Stimulated activated naive CD4-positive, alpha-beta T cell (primary cell): ENCODE data around the gene GBA2.
A peak's percentile ranks its signal among the peaks of the same experiment; 100 is the strongest.

Experiments used
- DNase-seq, 6 experiments: peaks; one replicate each; lab custom pipeline; 2025; lab: John Stamatoyannopoulos, UW

Gene GBA2

DNA sequence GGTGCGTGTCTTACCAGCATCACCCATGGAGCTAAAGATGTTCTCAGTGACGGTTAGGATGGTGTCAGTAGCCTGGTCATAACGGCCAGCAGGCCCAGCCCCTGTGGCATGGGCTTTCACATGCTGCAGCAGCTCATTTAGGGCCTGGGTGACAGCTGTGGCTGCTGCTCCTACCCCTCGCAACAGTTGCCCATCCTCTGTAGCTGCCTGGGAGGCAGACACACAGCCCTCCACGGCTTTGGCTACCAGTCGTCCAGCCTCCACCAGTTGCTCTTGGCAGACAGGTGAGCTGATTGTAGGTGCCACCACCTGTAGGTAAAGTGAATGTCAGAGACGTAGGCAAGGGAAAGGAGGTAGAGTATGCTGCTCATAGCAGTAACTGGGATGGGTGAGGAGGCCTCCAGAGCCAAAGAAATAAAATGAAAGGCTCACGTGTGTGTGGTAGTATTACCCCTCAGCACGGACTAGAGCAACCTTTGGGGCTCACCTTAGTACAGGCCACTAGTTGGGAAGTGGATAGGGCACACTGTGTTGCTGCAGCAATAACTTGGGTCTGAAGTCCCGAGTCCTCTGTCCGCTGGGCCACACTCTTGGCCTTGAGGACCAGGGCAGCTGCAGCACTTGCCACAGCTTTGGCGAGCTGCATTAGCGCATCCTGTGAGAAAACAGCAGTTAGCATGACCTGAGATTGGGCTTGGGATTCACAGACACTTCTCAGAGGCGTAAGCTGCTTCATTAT lies 31.7 kb downstream of the GBA2 start:
- DNase-seq: no peak

DNA sequence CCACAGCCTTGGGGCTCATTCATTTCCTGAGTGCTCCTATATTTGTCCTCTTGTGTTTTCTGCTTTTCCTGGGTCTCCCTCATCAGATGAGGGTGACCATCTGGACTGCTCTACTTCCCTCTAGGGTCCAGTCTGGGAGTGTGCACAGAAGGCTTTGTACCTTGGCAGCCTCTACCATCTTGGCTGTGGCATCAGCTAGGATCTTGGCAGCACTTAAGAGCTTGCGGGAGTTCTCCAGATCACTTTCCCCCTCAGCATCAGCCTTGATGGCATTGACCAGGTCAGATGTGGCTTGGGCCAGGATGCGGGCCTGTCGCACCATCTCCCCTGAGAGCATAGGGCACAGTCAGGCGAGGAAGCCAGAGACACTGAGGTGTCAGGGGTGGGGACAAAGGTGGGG lies 32.8 kb downstream of the GBA2 start:
- DNase-seq: no peak

DNA sequence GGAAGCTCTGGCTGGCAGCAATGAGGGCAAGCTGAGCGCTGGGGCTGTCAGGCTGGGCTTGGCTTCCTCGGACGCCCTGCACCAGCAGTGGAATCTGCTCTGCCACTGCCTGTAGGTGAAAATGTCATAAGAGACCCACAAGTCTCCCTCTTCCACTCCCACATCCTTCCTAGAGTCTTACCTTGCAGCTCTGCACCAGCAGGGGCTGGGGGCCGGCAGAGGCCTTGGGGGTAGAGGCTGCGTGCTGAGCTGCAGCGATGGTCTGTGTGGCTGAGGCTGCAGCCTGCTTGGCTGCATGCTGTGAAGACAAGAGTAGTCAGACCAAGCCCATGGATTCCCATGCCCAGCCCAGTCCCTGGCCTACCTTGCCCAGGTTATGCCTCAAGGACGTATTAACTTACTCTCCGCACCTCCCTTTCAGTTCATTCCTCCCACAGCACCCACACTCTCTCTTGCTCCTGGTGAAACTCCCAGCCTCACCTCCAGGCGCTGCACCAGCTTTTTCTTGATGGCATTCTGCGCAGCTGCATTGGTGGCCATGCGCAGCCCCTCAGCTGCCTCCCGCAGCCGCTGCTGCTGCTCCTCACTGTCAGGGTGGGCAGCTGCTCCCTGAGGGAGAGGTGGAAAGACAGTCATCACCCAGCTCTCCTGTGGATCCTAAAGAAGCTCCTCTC lies 34.3 kb downstream of the GBA2 start:
- no peak for DNase-seq

DNA sequence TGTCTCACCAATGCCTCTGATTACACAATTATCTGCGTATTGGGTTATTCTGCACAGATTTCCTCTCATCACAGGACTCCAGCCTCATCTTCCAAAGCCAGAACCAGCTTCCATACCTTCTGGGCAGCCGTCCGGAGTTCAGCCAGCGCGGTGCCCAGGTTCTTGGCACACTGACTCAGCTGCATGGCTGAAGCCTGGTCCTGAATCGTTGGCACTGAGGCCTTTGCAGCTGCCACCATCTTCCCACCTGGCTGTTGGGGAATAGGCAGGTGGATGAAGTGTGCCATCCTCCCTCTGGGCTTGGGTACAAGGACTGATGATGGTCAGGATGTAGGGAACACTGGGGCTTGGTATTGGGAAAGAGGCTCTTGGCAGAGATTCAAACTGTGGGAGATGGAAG lies 34.9 kb downstream of the GBA2 start:
- no peak for DNase-seq

DNA sequence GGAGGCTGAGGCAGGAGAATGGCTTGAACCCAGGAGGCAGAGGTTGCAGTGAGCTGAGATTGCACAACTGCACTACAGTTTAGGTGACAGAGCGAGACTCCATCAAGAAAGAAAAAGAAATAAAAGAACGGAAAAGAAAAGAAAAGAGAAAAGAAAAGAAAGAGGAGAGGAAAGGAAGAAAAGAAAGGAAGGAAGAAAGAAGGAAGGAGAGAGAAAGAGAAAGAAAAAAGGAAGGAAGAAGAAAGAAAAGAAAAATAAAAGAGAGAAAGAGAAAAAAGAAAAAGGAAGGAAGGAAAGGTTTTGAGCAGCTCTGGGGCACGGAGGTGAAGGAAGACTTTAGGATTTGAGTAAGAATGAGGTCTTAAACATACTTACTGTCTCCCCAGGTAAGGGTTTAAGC lies 35.5 kb downstream of the GBA2 start:
- no peak for DNase-seq

DNA sequence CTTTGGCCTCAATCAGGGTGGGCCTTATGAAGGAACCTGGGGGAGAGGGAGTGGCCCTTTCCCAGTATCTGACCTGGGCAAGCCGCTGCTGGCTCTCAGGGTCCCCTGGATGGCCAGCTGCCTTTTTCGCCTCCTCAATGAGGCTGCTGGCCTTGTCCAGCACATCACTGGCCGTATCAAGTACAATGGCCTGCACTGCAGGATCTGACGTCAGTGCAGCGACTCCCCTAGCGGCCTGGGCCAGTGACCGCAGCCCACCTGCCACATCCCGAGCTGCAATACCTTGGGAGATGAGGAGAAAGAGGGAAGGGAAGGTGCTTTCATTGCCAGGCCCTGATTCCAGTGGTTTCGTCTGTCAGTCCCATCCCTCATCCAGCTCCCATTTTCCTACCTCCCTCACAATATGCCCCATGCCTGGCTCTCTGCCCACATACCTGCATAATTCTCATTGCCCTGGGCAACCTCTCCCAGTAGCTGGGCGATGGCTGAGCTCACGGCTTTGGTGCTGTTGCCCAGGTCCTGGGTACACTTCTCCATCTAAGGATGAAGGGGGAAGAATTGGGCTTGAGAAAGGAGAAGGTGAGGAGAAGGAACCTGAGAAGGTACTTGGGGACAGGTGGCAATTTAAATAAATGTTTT lies 36.1 kb downstream of the GBA2 start:
- no peak for DNase-seq

DNA sequence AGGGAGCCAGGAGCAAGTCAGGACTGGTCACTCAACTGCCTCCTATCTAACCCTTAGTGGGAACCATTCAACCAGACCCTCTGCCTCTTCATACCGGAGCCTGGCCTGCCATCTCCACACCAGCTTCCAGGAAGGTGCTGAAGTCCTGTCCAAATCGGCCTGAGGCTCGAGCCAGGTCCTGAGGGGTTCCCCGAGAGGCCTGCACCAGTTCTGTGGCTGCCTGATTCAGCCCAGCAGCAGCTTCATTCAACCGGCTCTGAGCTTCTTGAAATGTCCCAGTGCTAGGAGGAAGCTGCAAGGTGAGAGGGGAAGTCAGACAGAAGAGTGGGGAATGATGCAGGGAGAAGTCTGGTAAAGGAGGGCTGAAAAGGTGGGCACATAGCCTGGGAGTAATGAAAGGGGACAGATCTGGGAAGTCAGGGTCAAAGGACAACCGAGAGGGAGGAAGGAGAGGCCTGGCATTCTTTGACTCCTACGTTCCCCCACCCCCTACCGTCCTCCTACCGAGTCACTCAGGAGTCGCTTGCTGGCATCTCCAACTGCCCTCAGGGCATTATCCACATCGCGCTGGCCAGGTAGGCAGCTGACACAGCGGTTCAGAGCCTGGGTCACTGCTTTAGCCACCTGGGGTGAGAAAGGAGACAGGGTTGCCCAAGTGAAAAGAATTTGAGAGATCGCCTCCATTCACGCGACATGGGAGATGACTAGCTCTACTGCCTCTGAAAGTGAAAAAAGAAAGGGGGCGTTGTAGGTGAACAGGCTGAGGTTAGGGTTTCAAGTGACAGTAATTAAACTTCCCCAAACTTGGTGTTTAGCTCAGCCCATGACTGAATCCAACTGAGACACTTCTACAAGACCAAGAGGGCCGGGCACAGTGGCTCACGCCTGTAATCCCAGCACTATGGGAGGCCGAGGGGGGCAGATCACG lies 37.3 kb downstream of the GBA2 start:
- no peak for DNase-seq

DNA sequence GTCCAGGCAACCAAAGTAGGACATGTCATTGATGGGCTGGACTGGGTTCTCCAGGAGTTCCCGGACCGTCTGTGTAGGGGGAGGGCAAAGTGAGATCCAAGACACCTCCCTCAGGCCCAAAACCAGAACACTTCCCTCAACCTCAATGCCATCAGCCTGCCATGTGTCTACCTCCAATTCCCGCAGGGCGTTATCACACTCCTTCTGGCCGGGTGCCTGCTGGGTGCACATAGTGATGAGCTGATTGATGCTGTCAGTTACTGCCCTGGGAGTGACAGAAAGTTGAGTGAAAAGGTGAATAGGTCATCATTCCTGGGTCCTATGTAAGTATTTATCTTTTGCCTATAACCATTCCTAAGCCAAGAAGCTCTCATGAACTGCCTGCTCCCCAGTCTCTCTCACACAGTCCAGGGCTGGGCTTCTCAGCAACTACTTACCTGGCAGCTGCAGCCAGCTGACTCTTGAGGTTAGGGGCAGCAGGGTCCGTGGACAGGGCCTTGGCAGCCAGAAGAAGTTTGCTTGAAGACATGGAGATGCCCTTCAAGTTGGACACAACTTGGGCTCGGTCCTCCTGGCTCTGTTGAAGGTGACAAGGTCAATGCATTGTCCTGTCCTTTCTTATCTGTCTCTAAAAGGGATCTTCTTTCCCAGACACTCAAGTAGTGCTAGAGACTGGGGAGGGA lies 38.1 kb downstream of the GBA2 start:
- no peak for DNase-seq

DNA sequence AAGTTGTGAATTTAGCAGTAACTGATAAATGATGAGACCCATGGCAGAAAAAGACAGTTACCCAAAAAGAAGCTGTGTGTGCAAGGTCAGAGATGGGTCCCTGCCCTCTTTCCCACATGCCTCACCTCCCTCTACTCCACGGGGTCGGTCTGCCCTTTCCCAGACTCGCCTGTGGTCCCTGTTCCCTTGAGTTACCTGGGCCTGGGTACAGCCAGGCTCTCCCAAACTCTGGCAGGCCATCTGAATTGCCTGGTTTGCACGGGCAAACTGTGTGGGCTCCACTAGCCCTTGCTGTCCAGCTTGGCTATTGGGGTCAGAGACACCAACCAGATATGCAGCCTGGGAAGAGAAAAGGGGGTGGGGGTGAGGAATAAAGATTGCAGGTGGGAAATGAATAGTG lies 40.9 kb downstream of the GBA2 start:
- no peak for DNase-seq

DNA sequence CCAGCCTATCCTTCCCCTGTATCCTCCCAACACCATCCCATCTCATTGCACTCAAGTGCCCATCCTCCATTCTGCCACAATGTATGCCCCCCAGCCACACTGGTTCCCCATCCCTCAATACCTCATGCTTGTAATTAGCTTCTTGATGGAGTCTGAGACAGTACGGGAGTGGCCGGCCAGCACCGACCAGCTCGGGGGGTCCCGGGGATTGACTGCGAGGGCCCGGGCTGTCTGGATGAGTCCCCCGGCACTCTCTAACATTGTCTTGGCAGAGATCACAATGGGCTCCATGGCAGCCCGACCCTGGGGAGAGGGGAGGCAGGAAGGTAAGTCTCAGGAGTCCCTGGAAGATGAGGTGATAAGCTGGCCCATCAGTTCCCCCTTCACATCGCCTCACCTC lies 42.1 kb downstream of the GBA2 start:
- no peak for DNase-seq

DNA sequence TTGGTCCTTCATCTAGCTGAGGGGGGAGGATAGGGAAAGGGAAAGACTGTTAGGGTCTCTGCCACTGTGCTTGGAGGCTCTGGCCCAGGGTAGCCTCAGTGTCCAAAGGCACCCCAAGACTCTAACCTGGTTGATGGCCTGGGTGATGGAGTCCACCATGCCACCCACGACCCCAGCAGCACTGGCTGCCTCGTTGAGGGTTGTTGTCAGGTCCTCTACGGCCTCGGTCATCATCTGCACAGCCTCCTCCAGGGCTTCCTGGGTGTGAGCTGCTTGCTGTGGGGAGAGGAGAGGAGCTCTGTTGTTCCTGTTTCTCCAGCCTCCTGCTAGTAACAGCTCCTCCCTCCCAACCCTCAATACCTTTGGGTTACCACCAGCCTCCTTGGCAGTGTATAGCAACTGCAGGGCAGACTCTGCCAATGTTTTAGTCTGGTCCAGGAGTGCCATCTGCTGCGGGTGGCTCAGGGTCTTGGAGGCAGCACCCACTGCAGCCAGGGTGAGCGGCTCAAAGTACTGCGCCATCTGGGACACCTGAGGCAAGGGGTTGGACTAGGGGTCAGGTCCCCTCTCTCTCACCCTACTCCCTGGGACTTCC lies 43.1 kb downstream of the GBA2 start:
- no peak for DNase-seq

DNA sequence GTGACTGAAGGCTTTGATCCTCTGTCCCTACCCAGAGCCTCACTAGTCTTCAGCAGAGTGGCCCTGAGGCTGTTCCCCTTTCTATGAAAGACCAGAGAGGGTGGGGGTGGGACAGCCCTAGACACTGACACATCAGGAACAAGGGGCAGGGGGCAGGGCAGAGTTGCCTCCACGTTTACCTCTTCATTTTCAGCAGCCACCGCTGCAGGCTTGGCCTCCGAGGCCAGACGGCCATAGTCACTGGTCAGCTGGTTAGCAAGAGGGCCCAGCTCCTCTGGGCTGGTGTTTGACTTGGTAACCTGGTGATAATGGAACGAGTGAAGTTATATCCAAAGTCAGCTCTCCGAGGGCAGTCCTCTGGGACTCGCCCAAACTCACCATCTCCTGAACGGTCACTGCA lies 43.7 kb downstream of the GBA2 start:
- no peak for DNase-seq

DNA sequence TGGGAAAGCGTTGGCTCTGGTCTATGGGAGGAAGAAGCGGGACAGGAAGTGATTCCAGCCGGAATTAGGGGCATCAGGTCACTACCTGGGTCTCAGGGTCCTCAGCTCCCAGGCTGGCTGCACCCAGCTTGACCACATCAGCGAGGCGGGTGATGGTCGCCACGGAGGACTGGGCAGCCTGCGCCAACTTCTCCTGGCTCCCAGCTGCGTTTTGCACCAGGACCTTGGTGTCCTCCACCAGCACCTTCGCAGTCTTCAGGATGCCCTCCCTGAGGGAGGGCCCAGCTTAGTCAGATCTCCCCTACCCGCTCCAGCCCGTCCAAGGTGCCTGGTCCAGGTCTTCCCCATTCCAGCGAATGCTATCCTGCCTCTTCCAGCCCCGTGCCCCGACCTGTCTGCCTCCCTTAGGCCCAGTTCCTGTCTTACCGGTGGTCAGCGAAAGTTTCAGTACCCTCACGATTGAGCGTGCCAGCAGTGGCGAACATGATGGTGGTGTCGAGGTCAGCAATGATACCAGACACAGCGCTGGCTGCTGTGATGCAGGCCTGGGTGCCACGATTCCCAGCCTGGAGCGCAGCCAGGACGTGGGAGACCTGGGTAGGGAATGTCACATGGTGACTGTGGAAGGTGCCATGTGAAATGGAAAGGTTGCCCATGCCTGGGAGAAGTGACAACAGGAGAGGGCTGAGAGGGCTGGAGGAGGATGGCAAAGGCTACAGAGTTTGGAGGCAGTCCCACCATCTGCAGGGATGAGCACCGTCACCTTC lies 44.9 kb downstream of the GBA2 start:
- no peak for DNase-seq

DNA sequence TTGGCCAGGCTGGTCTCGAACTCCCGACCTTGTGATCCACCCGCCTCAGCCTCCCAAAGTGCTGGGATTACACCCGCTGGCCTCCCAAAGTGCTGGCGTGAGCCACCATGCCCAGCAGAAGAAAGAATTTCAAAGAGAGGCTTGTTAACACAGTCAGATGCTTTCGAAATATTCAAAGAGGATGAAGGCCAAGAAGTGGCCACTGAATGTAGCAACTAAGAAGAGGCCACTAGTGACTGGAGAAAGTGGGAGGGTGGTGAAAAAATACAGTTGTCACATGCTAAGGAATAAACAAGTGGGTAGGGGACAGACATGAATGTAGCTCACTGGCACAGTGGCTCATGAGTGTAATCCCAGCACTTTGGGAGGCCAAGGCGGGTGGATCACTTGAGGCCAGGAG lies 46.3 kb downstream of the GBA2 start:
- DNase-seq: no peak

DNA sequence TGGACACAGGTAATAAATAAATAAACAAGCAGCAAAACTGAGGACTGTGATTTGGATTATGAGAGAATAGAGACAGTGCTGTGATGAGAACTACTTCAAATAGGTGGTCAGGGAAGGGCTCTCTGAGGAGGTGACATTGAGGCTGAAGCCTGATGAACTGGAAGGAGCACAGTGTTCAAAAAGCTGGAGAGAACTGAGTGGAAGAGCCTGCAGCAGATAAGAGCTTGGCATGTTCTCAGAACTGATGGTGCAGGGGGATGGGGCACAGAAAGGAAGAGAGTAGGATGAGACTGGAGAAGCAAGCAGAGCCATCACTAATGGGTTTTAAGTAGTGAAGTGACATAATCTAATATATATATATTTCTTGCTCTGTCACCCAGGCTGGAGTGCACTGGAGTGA lies 48.1 kb downstream of the GBA2 start:
- no peak for DNase-seq

DNA sequence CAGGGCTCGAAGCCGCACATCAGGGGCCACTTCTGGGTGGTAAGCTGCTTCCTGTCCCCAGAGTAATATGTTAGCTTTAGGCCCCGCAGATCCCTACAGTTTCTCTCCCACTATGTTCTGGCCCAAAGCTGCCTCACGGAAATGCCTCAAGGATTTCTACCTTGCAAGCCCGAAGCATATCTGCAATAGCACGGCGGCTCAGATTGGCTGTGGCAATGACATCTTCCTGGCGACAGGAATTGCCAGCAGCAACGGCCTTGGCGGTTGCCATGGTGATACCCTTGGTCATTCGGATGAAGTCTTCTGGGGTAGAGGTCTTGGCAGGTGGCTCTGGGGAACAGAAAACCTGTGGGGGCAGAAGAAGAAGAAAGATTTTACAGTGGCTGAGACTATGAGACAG lies 49.0 kb downstream of the GBA2 start:
- DNase-seq: no peak

DNA sequence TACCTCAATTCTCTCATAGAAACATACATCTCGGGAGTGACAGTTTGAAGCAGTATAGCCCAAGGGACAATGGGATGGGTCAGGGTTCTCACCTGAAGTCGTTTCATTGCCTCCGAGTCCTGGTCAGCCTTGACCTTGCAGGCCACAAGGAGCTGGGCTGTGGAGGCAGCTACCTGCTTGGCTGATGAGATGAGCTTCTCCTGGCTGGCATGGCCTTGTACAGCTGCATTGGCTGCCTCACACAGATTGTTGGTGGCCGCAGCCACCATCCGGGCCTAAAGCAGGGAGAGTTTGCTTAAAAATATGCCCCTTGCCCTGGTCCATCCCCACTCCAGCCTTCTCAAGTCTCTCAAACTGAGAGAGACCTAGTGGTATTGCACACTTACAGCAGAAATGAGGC lies 50.8 kb downstream of the GBA2 start:
- no peak for DNase-seq

DNA sequence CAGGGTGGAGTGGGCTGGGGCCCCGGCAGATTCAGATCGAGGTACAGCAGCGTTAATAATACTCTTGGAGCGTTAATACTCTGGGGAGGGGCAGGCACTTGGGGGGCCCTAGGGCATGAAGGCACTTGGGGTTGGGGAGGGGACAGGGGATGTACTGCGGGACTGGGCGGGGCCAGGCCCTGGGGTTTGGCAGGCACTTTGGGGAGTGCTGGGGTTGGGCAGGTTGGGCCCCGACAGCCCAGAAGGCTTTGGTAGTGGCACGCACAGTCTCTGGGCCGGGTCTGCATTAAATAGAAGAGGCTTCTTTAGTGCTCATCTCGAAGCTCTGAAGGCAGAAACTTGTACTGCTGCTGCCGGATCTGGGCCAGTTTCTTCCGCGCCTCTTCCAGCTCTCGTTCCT lies 51.5 kb downstream of the GBA2 start:
- no peak for DNase-seq

DNA sequence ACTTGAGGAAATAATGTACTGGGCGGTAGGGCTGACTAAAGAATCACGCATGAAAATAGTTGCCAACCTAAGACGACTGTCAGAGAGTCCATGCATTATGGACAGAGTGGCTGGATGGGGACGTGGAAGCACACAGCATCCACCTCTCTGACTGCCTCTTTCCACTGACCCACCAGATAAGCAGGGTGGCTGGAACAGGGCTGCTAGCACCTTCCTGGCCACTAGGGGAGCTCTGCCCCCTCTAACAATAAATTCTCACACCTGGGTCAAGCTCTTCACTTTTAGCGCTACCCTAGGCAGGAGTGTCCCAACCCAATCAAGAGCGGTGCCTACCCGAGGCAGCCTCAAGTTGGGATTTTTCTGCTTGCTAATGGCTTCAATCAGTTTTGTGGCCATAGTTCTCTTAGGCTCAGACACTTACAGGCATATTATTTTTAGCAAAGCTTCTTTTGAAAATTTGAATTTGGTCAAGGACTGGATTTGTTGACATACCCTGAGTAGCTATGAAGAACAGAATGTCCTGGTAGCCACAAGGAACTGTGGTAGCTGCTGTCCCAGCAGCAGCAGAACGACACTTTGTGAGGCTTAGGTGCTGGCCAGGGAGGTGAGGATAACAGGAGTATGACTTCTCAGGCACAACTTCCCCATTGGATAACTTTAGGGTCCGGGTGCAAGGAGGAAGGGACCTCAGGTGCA lies 52.4 kb downstream of the GBA2 start:
- DNase-seq: peak; percentile 7 to 54 (median 31)

DNA sequence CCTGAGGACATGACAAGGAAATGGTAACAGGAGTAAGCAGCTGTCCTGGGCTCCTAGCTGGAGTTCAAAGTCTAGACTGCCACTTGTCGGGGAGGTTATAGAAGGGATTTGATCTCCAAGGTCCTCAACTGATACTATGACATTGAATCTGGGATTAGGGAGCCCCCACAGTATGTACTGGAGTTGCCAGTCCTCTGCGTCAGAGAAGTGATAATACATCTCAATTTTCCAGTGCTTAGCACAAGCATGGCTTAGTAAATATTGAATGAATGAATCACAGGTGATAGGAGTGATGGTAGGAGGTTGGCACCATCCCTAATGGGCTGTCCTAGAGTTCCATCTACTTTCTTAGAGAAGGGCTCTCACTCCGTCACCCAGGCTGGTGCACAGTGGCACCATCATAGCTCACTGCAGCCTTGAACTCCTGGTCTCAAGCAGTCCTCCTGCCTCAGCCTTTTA lies 53.1 kb downstream of the GBA2 start:
- no peak for DNase-seq
